Activated CD8-positive, alpha-beta memory T cell treated with anti-CD3 and anti-CD28 coated beads for 36 hours (primary cell): ENCODE results near the gene ATOX1. TPM values are rescaled to one million over a fixed set of nuclear protein-coding genes. Genes with fewer than 3 reads are reported as not detected.

Experiments used
- total RNA-seq, 2 experiments: library from RNA; stranded (reverse); gene quantifications; one replicate each; pipeline ENCODE4 v1.2.3, GENCODE V29; 2021

ATOX1 gene
- total RNA-seq, 2 experiments from 2014 or later, result 110 to 111 TPM

Other genes starting within 250 kb of the ATOX1 start
- not detected for gene FAT2, start 167.3 kb downstream of the ATOX1 start, total RNA-seq
- under 1 TPM; 0.15 to 0.76 TPM for gene SPARC, start 71.7 kb downstream of the ATOX1 start, total RNA-seq
- 100 to 1,000 TPM; 368 to 381 TPM for gene G3BP1, start 13.3 kb upstream of the ATOX1 start, total RNA-seq
- not detected for gene GLRA1, start 166.2 kb upstream of the ATOX1 start, total RNA-seq